NCI-H510A (cell line): Measurements from ENCODE around the gene GHRL.
"Not testable (repeated sequence)": the region's sequence is repeated elsewhere in the genome, so short reads cannot be mapped to it uniquely, and the experiment has no call there.

Experiments used
- DNase-seq: peaks from one replicate; lab custom pipeline; 2025; lab: John Stamatoyannopoulos, UW

GHRL gene

GRCh38 chr3:10273702-10274305 lies 18.9 kb downstream of the GHRL start:
- DNase-seq, result no peak

- DNase-seq, result no peak
Observed at GRCh38 chr3:10272977-10273376, 19.8 kb downstream of the GHRL start.

GRCh38 chr3:10272476-10272875 lies 20.3 kb downstream of the GHRL start:
- not testable (repeated sequence) for DNase-seq

- DNase-seq, result no peak
Observed at GRCh38 chr3:10269443-10269842, 23.3 kb downstream of the GHRL start.

GRCh38 chr3:10268930-10269329 lies 23.8 kb downstream of the GHRL start:
- DNase-seq, result no peak

GRCh38 chr3:10268116-10268515 lies 24.6 kb downstream of the GHRL start:
- no peak for DNase-seq

- not testable (repeated sequence) for DNase-seq
Observed at GRCh38 chr3:10266936-10267335, 25.8 kb downstream of the GHRL start.

GRCh38 chr3:10265833-10266232 lies 26.9 kb downstream of the GHRL start:
- no peak for DNase-seq

- no peak for DNase-seq
Observed at GRCh38 chr3:10263646-10264363, 28.9 kb downstream of the GHRL start.

GRCh38 chr3:10262027-10262426 lies 30.7 kb downstream of the GHRL start:
- no peak for DNase-seq

GRCh38 chr3:10260211-10260701 lies 32.5 kb downstream of the GHRL start:
- DNase-seq, result no peak

- no peak for DNase-seq
Observed at GRCh38 chr3:10259798-10260197, 32.9 kb downstream of the GHRL start.

- DNase-seq, result no peak
Observed at GRCh38 chr3:10259036-10259435, 33.7 kb downstream of the GHRL start.

GRCh38 chr3:10255835-10256234 lies 36.9 kb downstream of the GHRL start:
- no peak for DNase-seq

GRCh38 chr3:10253731-10254130 lies 39.0 kb downstream of the GHRL start:
- DNase-seq, result no peak

GRCh38 chr3:10251006-10251405 lies 41.7 kb downstream of the GHRL start:
- DNase-seq, result no peak

- no peak for DNase-seq
Observed at GRCh38 chr3:10249833-10250232, 42.9 kb downstream of the GHRL start.

GRCh38 chr3:10248984-10249748 lies 43.6 kb downstream of the GHRL start:
- no peak for DNase-seq

- DNase-seq, result peak; percentile 95
Observed at GRCh38 chr3:10248184-10248983, 44.4 kb downstream of the GHRL start, which contains the start of gene TATDN2. TATDN2 (plus strand) TSS chr3:10248459; CDS start chr3:10249201, 742 bp downstream.

- no peak for DNase-seq
Observed at GRCh38 chr3:10247679-10248183, 45.0 kb downstream of the GHRL start.

GRCh38 chr3:10245081-10245712 lies 47.5 kb downstream of the GHRL start:
- DNase-seq, result no peak
